ENCODE measurements around the gene ELOA. TPM values are rescaled to one million over a fixed set of nuclear protein-coding genes. Genes with fewer than 3 reads are reported as not detected.

The ELOA gene
- total and polyA plus RNA-seq, 2 of the 13 experiments (the other 11 are each of a cell fraction or from before 2014, with no cell fraction given), result 14.2 to 28.5 TPM

DNA sequence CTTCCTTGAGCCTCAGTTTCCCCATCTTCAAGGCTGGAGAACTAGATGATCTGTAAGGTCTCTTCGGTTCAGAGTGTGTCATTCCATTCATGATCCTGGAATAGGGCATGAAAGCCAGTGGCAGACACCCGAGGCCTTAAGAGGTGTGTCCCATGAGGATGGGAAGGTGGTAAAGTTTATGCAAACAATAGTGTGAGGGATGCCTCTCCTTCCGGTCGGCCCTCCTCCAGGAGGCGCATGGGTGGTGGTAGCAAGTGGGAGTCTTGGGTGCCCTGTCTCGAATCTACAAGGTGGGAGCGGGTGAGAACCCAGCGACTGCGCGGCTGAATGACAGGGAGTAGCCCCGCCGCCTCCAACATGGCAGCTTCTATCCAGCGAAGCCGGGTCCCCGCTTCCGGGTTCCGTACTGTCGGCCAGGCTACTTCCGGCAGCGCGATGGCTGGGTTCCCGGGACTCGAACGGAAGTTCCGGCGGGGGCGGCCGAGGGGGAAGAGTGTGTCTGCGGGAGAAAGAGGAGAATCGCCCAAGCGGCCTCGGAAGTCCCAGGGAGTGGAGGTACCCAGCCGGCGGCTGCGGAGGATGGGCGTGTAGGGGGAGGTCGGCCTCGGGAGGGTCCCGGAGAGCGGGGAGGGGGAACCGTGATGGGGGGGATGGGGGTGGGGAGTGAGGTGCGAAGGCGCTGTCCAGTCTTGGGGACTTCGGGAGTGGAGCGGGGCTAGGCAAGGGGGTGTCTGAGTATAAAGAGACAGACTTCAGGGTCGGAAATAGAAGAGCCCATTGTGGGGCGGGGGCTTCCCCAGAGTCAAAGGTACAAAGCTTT lies 47.6 kb downstream of the ELOA start, which contains the start of gene LYPLA2 (continued):
- TF ChIP-seq HCFC1 (IDR thresholded peaks at IDR 0.05; ENCODE audit: low read depth, low read length), result peak; percentile 60; the same call in 1 of the 2 replicates
- 0 out of 2 replicates have a peak, but pooled peaks have one; percentile 26 for TF ChIP-seq ZBTB20 (CRISPR knock-in tag; IDR thresholded peaks at IDR 0.05; ENCODE audit: borderline replicate concordance, low read depth)
- TF ChIP-seq ZSCAN5A (CRISPR knock-in tag; IDR thresholded peaks at IDR 0.05; ENCODE audit: borderline replicate concordance), result no peak
- TF ChIP-seq, protein P1, sequence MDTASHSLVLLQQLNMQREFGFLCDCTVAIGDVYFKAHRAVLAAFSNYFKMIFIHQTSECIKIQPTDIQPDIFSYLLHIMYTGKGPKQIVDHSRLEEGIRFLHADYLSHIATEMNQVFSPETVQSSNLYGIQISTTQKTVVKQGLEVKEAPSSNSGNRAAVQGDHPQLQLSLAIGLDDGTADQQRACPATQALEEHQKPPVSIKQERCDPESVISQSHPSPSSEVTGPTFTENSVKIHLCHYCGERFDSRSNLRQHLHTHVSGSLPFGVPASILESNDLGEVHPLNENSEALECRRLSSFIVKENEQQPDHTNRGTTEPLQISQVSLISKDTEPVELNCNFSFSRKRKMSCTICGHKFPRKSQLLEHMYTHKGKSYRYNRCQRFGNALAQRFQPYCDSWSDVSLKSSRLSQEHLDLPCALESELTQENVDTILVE (CRISPR knock-in tag; IDR thresholded peaks at IDR 0.05), result 0 out of 2 replicates have a peak, but pooled peaks have one; percentile 39
- no peak for TF ChIP-seq HNF4A (CRISPR knock-in tag; IDR thresholded peaks at IDR 0.05)
- TF ChIP-seq FLYWCH1 (CRISPR knock-in tag; IDR thresholded peaks at IDR 0.05), result peak; percentile 55; the same call in 1 of the 2 replicates
- TF ChIP-seq SP2 (CRISPR knock-in tag; IDR thresholded peaks at IDR 0.05), result peak; percentile 41; the same call in 1 of the 2 replicates
- no peak for TF ChIP-seq ZSCAN12 (CRISPR knock-in tag; IDR thresholded peaks at IDR 0.05)
- TF ChIP-seq ASH2L (IDR thresholded peaks at IDR 0.05; ENCODE audit: insufficient read length, low read depth, low read length), result peak; percentile 41
- TF ChIP-seq, protein P2, sequence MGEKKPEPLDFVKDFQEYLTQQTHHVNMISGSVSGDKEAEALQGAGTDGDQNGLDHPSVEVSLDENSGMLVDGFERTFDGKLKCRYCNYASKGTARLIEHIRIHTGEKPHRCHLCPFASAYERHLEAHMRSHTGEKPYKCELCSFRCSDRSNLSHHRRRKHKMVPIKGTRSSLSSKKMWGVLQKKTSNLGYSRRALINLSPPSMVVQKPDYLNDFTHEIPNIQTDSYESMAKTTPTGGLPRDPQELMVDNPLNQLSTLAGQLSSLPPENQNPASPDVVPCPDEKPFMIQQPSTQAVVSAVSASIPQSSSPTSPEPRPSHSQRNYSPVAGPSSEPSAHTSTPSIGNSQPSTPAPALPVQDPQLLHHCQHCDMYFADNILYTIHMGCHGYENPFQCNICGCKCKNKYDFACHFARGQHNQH (CRISPR knock-in tag; IDR thresholded peaks at IDR 0.05), result peak; percentile 39; the same call in 1 of the 2 replicates
- TF ChIP-seq ZSCAN30 (CRISPR knock-in tag; IDR thresholded peaks at IDR 0.05), result no peak
- TF ChIP-seq ZNF121 (CRISPR knock-in tag; IDR thresholded peaks at IDR 0.05), result no peak
- no peak for TF ChIP-seq SMAD9 (CRISPR knock-in tag; IDR thresholded peaks at IDR 0.05)
- TF ChIP-seq ZNF326 (CRISPR knock-in tag; IDR thresholded peaks at IDR 0.05; ENCODE audit: borderline replicate concordance), result no peak
- TF ChIP-seq ZNF607 (CRISPR knock-in tag; IDR thresholded peaks at IDR 0.05; ENCODE audit: borderline replicate concordance), result no peak; the same call in 1 of the 2 replicates
- TF ChIP-seq PRDM15 (CRISPR knock-in tag; IDR thresholded peaks at IDR 0.05), result no peak
- TF ChIP-seq PITX1 (CRISPR knock-in tag; IDR thresholded peaks at IDR 0.05), result 0 out of 2 replicates have a peak, but pooled peaks have one; percentile 31
- TF ChIP-seq RARA (CRISPR knock-in tag; IDR thresholded peaks at IDR 0.05), result no peak
- TF ChIP-seq ZNF878 (CRISPR knock-in tag; IDR thresholded peaks at IDR 0.05), result no peak
- peak; percentile 72 for TF ChIP-seq U2AF1 (optimal IDR thresholded peaks at IDR 0.05; ENCODE audit: low read depth, low read length)
- peak; percentile 61; the same call in 1 of the 2 replicates for TF ChIP-seq TAF1 (CRISPR knock-in tag; IDR thresholded peaks at IDR 0.05)
